Small intestine (tissue), 7 donors: ENCODE results near the gene DYNC1I1. TPM values are rescaled to one million over a fixed set of nuclear protein-coding genes. Genes with fewer than 3 reads are reported as not detected.

ENCODE experiments used
- DNase-seq, 2 donors: peaks; one replicate each; pipeline versions ENCODE4 v3.0.0 to v3.0.0-alpha.2; 2013
- FAIRE-seq: peaks from 2 replicates; lab custom pipeline; 2012; peaks lifted over from hg19 to GRCh38; lab: Jason Lieb, UNC
- H3K27ac ChIP-seq, 3 donors: one replicate each; pipeline ENCODE4 v1.5.1; 2013; ENCODE audit warnings: low read length in 2 of 3, mild to moderate bottlenecking in 2 of 3, control low read depth in 1 of 3, inconsistent platforms in 1 of 3, low read depth in 1 of 3, moderate library complexity in 1 of 3
- H3K27me3 ChIP-seq, 3 donors: one replicate each; pipeline ENCODE4 v1.6.1; 2013; ENCODE audit warnings: low read length in 3 of 3, inconsistent platforms in 1 of 3; ENCODE audit not compliant: control insufficient read depth in 3 of 3, insufficient read depth in 3 of 3
- H3K36me3 ChIP-seq, 3 donors: one replicate each; pipeline ENCODE4 v1.6.1; 2013; ENCODE audit warnings: low read length in 3 of 3, inconsistent platforms in 1 of 3, low read depth in 1 of 3, mild to moderate bottlenecking in 1 of 3, moderate library complexity in 1 of 3; ENCODE audit not compliant: control insufficient read depth in 3 of 3, insufficient read depth in 2 of 3
- H3K4me1 ChIP-seq, 3 donors: one replicate each; pipeline ENCODE4 v1.6.1; 2013; ENCODE audit warnings: low read length in 2 of 3, inconsistent platforms in 1 of 3, low read depth in 1 of 3, mild to moderate bottlenecking in 1 of 3, moderate library complexity in 1 of 3; ENCODE audit not compliant: control insufficient read depth in 3 of 3, insufficient read depth in 2 of 3
- H3K4me3 ChIP-seq, 3 donors: one replicate each; pipeline ENCODE4 v1.5.1; 2013; ENCODE audit warnings: low read length in 3 of 3, control low read depth in 1 of 3, inconsistent platforms in 1 of 3, low read depth in 1 of 3, mild to moderate bottlenecking in 1 of 3, moderate library complexity in 1 of 3
- H3K9me3 ChIP-seq, 2 donors: one replicate each; pipeline ENCODE4 v1.6.1; 2013; ENCODE audit warnings: low read depth in 1 of 2, low read length in 1 of 2; ENCODE audit not compliant: control insufficient read depth in 2 of 2, insufficient read depth in 1 of 2
- WGBS, 3 donors: extraction: QIAGEN DNeasy Blood & Tissue Kit; methylation state at CpG; one replicate each; pipeline ENCODE4 v1.1.7; 2013; 5-methylcytosine and 5-hydroxymethylcytosine counted together
- polyA plus RNA-seq, 4 donors: library from polyadenylated mRNA; stranded (reverse) in 3 of 4; unstranded in 1 of 4; fragments of 200-250 nt in 3 of 4; fragments of 120-200 nt in 1 of 4; gene quantifications; one replicate each; pipeline versions ENCODE4 v1.2.1 to v1.2.3, GENCODE V29; 2013
- donor health status: healthy with polysubstance abuse.
- donor health status: control.
- donor health status: control.
- donor health status: Bipolar disorder and iron deficiency.
- donor health status: healthy.

The DYNC1I1 gene
- polyA plus RNA-seq, 4 donors, result 0.12 to 2.4 (median 0.27) TPM; not detected in 1

- FAIRE-seq, result no peak
- Histone ChIP-seq H3K9me3 (no peaks in the 10 kb centered on the region), H3K36me3 (no peaks in the 10 kb centered on the region), H3K4me1 (peaks cover 0 to 3% (median 0%) of the 10 kb centered on the region in 3 donors), H3K27ac (no peak overlapping the region), H3K27me3 (no peaks in the 10 kb centered on the region), H3K4me3 (no peak overlapping the region)
- DNase-seq, result no peak
- WGBS, 3 donors, result 43 to 66% (median 53%) methylated on average over 1 of the region's 1 CpG
Observed at GRCh38 chr7:95974108-95974507, 201.8 kb downstream of the DYNC1I1 start.

DNA sequence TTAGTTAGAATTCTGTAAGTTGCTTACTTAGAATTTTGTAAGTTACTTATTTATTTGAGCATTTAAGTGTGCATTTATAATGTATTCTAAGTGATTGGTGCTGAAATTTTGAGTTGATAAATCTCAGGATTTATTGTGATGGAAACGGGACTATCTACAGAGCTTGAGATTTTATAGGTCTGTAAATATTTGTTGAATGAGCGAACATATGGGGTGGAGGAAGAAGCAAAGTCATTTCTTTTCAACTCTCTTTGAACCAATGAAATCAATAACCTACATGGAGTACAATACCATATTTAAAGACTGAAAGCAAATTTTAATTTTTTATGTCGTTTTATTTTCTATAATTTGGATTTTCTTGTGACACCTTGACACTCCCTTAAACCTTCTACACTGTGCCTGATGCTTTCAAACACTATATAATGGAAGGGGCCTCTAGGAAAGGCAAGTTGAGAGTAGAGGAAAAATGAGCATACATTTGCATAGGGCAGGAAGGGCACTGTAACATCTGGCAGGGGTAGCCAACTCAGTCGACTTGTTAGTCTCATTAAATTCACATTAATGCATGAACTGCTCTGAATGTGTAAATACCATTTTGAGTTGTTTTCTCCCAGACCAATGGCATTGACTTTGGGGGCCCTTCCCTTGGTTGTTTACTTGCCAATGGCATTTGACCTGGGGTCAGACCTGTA, 204.2 kb downstream of the DYNC1I1 start:
- H3K4me3 ChIP-seq, result no peak overlapping the region
- H3K4me1 ChIP-seq, result peaks cover 0 to 3% (median 0%) of the 10 kb centered on the region in 3 donors
- no peaks in the 10 kb centered on the region for H3K9me3 ChIP-seq
- DNase-seq (no peak), FAIRE-seq (no peak)
- no peaks in the 10 kb centered on the region for H3K36me3 ChIP-seq
- H3K27me3 ChIP-seq, result no peaks in the 10 kb centered on the region
- H3K27ac ChIP-seq, result no peak overlapping the region
- WGBS, 3 donors, result 40 to 60% (median 57%) methylated on average over 4 of the region's 4 CpGs

DNA sequence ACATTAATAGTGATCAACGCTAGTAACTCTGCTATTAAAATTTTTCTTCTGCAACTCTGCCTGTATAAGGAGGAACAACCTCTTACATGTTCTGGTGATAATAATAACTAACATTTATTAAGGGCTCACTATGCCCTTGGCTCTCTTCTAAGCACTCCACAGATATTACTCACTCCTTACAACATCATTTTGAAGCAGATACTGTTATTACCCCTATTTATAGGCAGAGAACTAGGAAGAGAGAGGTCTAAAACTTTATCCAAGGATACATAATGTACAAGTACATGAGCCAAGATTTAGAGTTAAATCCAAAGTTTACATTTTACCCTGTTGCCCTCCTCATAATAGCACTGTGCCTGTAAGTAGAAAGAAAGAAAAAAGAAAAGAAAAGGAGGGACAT, 205.6 kb downstream of the DYNC1I1 start:
- no peaks in the 10 kb centered on the region for H3K27me3 ChIP-seq
- no peak for FAIRE-seq
- H3K27ac ChIP-seq, result no peak overlapping the region
- H3K4me3 ChIP-seq, result no peak overlapping the region
- DNase-seq, result no peak
- H3K36me3 ChIP-seq, result no peaks in the 10 kb centered on the region
- no peaks in the 10 kb centered on the region for H3K4me1 ChIP-seq
- no peaks in the 10 kb centered on the region for H3K9me3 ChIP-seq
- 84 to 95% (median 92%) methylated on average over 1 of the region's 1 CpG for WGBS, 3 donors

GRCh38 chr7:95980167-95980566, 207.8 kb downstream of the DYNC1I1 start:
- DNase-seq (peak; percentile 57 to 65), FAIRE-seq (no peak)
- no peak overlapping the region for H3K27ac ChIP-seq
- no peaks in the 10 kb centered on the region for H3K36me3 ChIP-seq
- H3K4me3 ChIP-seq, result no peak overlapping the region
- no peaks in the 10 kb centered on the region for H3K27me3 ChIP-seq
- no peaks in the 10 kb centered on the region for H3K4me1 ChIP-seq
- no peaks in the 10 kb centered on the region for H3K9me3 ChIP-seq
- 9 to 32% (median 25%) methylated on average over 5 of the region's 5 CpGs for WGBS, 3 donors

DNA sequence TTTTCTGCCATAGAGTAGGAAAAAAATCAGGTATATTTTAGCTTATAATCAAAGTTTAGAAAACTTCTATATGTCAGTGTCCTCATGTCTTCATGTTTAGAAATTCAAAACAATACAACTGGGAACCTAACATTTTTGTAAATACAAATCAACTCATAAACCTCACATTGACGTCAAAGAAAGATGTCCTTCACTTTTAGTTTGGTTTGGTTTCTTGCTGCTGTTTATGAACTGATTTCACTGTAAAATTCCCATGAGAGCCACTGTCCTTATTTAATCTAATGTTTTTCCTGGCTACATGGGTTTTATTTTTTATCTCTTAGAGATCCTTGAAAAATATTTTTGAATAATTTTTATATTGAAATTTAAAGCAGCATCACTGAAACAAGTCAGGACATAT, 208.4 kb downstream of the DYNC1I1 start:
- no peaks in the 10 kb centered on the region for H3K27me3 ChIP-seq
- no peak overlapping the region for H3K4me3 ChIP-seq
- no peaks in the 10 kb centered on the region for H3K4me1 ChIP-seq
- H3K36me3 ChIP-seq, result no peaks in the 10 kb centered on the region
- peak overlapping the region in 1 of 3 donors; percentile 21 for H3K27ac ChIP-seq
- H3K9me3 ChIP-seq, result no peaks in the 10 kb centered on the region
- DNase-seq (no peak), FAIRE-seq (no peak)
- WGBS, 3 donors, result 55 to 84% (median 77%) methylated on average over 1 of the region's 1 CpG

- no peaks in the 10 kb centered on the region for H3K36me3 ChIP-seq
Observed at GRCh38 chr7:95986178-95986764, 213.9 kb downstream of the DYNC1I1 start.

GRCh38 chr7:95989301-95989700, 216.9 kb downstream of the DYNC1I1 start:
- FAIRE-seq (no peak), DNase-seq (peak; percentile 73 to 94)
- H3K4me3 ChIP-seq, result no peak overlapping the region
- no peaks in the 10 kb centered on the region for H3K36me3 ChIP-seq
- no peaks in the 10 kb centered on the region for H3K27me3 ChIP-seq
- H3K4me1 ChIP-seq, result peaks cover 0 to 22% (median 0%) of the 10 kb centered on the region in 3 donors
- 5 to 43% (median 24%) methylated on average over 5 of the region's 5 CpGs for WGBS, 3 donors
- no peaks in the 10 kb centered on the region for H3K9me3 ChIP-seq
- peak overlapping the region in 1 of 3 donors; percentile 51 for H3K27ac ChIP-seq

More at GRCh38 chr7:95986178-95986764, 213.9 kb downstream of the DYNC1I1 start:
- Histone ChIP-seq H3K4me3 (no peak overlapping the region), H3K4me1 (peaks cover 0 to 22% (median 0%) of the 10 kb centered on the region in 3 donors), H3K27ac (no peak overlapping the region), H3K27me3 (no peaks in the 10 kb centered on the region), H3K9me3 (no peaks in the 10 kb centered on the region)
- 66 to 71% (median 70%) methylated on average over 6 of the region's 6 CpGs for WGBS, 3 donors
- DNase-seq (peak in 1 of 2 donors; percentile 12), FAIRE-seq (no peak)

DNA sequence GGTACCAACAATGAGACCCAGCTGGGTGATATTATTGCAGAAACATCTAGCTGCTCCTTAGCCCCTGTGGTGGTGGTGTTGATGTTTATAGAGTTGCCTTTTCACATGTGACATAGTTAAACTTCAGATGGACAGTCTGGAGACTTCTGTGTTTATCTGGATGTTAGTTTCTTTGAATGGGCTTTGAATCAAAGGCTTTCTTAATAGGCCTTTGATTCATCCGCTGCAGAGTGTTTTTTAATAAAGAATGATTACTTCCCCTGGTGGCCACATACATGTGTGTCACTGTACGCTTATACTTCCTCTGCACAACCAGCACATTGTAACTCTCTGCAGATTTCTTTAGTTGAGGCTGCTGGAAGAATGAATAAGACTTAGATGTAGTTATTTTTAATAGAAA, 221.0 kb downstream of the DYNC1I1 start:
- no peaks in the 10 kb centered on the region for H3K36me3 ChIP-seq
- no peak overlapping the region for H3K27ac ChIP-seq
- H3K27me3 ChIP-seq, result no peaks in the 10 kb centered on the region
- WGBS, 3 donors, result 71 to 90% (median 89%) methylated on average over 2 of the region's 2 CpGs
- DNase-seq (no peak), FAIRE-seq (no peak)
- H3K4me3 ChIP-seq, result no peak overlapping the region
- H3K9me3 ChIP-seq, result no peaks in the 10 kb centered on the region
- H3K4me1 ChIP-seq, result peaks cover 0 to 19% (median 0%) of the 10 kb centered on the region in 3 donors
